PC-9 (cell line): Measurements from ENCODE around the gene GRIP2.

Source experiments
- CTCF ChIP-seq: fragments of 200-600 bp; sonication (generic); conservative IDR thresholded peaks from 2 replicates; pipeline ENCODE4 v1.6.1; 2017; ENCODE audit warnings: mixed run types, antibody characterized with exemption, mild to moderate bottlenecking, moderate library complexity
- EZH2 ChIP-seq: fragments of 200-600 bp; sonication (generic); IDR thresholded peaks from 2 replicates; pipeline ENCODE4 v1.8.0; 2017; ENCODE audit warnings: antibody characterized with exemption, low read depth

GRCh38 chr3:14535616-14536015 is 4.5 kb downstream of the GRIP2 start:
- TF ChIP-seq EZH2 (no peak), CTCF (no peak)
